ENCODE results near the gene AXIN2. TPM values are rescaled to one million over a fixed set of nuclear protein-coding genes. Genes with fewer than 3 reads are reported as not detected.

Gene AXIN2
- total RNA-seq, 1 donor from 2014 or later: under 0.01 TPM

GRCh38 chr17:65539630-65540266 is 21.7 kb downstream of the AXIN2 start:
- Histone ChIP-seq H3K36me3 (ENCODE audit: control insufficient read depth, insufficient read depth, low read length) (no peaks in the 10 kb centered on the region), H3K4me3 (ENCODE audit: low read depth, low read length) (no peak overlapping the region), H3K27me3 (ENCODE audit: control insufficient read depth, insufficient read depth, low read length) (no peaks in the 10 kb centered on the region)
- FAIRE-seq (no peak), DNase-seq (ENCODE audit: low read depth) (no peak)
- TF ChIP-seq CTCF (IDR thresholded peaks at IDR 0.05; ENCODE audit: insufficient read depth, low read length, severe bottlenecking): no peak

GRCh38 chr17:65538675-65539529 is 22.5 kb downstream of the AXIN2 start:
- TF ChIP-seq CTCF (IDR thresholded peaks at IDR 0.05; ENCODE audit: insufficient read depth, low read length, severe bottlenecking): no peak
- no peak overlapping the region for H3K4me3 ChIP-seq (ENCODE audit: low read depth, low read length)
- no peaks in the 10 kb centered on the region for H3K36me3 ChIP-seq (ENCODE audit: control insufficient read depth, insufficient read depth, low read length)
- no peak for DNase-seq (ENCODE audit: low read depth)
- no peak for FAIRE-seq
- no peaks in the 10 kb centered on the region for H3K27me3 ChIP-seq (ENCODE audit: control insufficient read depth, insufficient read depth, low read length)

- H3K36me3 ChIP-seq (ENCODE audit: control insufficient read depth, insufficient read depth, low read length): no peaks in the 10 kb centered on the region
- no peaks in the 10 kb centered on the region for H3K27me3 ChIP-seq (ENCODE audit: control insufficient read depth, insufficient read depth, low read length)
- no peak overlapping the region for H3K4me3 ChIP-seq (ENCODE audit: low read depth, low read length)
- TF ChIP-seq CTCF (IDR thresholded peaks at IDR 0.05; ENCODE audit: insufficient read depth, low read length, severe bottlenecking): no peak
- DNase-seq (ENCODE audit: low read depth): no peak
- no peak for FAIRE-seq
Measured at GRCh38 chr17:65537845-65538674, 23.4 kb downstream of the AXIN2 start.

- no peaks in the 10 kb centered on the region for H3K27me3 ChIP-seq (ENCODE audit: control insufficient read depth, insufficient read depth, low read length)
- FAIRE-seq (no peak), DNase-seq (ENCODE audit: low read depth) (no peak)
- no peak overlapping the region for H3K4me3 ChIP-seq (ENCODE audit: low read depth, low read length)
- TF ChIP-seq CTCF (IDR thresholded peaks at IDR 0.05; ENCODE audit: insufficient read depth, low read length, severe bottlenecking): no peak
- H3K36me3 ChIP-seq (ENCODE audit: control insufficient read depth, insufficient read depth, low read length): no peaks in the 10 kb centered on the region
Measured at GRCh38 chr17:65537343-65537844, 24.1 kb downstream of the AXIN2 start.

GRCh38 chr17:65536573-65537342 is 24.7 kb downstream of the AXIN2 start:
- no peak for TF ChIP-seq CTCF (IDR thresholded peaks at IDR 0.05; ENCODE audit: insufficient read depth, low read length, severe bottlenecking)
- Histone ChIP-seq H3K27me3 (ENCODE audit: control insufficient read depth, insufficient read depth, low read length) (no peaks in the 10 kb centered on the region), H3K36me3 (ENCODE audit: control insufficient read depth, insufficient read depth, low read length) (no peaks in the 10 kb centered on the region), H3K4me3 (ENCODE audit: low read depth, low read length) (no peak overlapping the region)
- no peak for FAIRE-seq
- DNase-seq (ENCODE audit: low read depth): no peak
